Suprapubic skin (tissue), 4 donors: ENCODE data around the gene NGLY1.

ENCODE experiments used
- CTCF ChIP-seq, 2 donors: fragments of 200-600 bp in 1 of 2; fragments of 450-650 bp in 1 of 2; sonication (generic) in 1 of 2; IDR thresholded peaks; one replicate each; pipeline ENCODE4 v1.5.1; 2016 to 2019; ENCODE audit warnings: antibody characterized with exemption in 2 of 2, mild to moderate bottlenecking in 1 of 2, moderate library complexity in 1 of 2
- EP300 ChIP-seq: sonication (generic); formaldehyde crosslinking; IDR thresholded peaks from one replicate; pipeline ENCODE4 v1.6.1; 2017; ENCODE audit warnings: antibody characterized with exemption
- POLR2A ChIP-seq, 2 donors: fragments of 450-650 bp; IDR thresholded peaks; one replicate each; pipeline ENCODE4 v1.6.1; 2017; ENCODE audit warnings: antibody characterized with exemption in 2 of 2, mild to moderate bottlenecking in 2 of 2, moderate library complexity in 2 of 2
- POLR2AphosphoS5 ChIP-seq, 3 donors: sonication (generic); formaldehyde crosslinking; IDR thresholded peaks; one replicate each; pipeline ENCODE4 v1.6.1; 2017; ENCODE audit warnings: antibody characterized with exemption in 3 of 3

- no peak for TF ChIP-seq POLR2A (IDR thresholded peaks at IDR 0.05)
- TF ChIP-seq CTCF (IDR thresholded peaks at IDR 0.05): no peak
- no peak for TF ChIP-seq EP300
- no peak for TF ChIP-seq POLR2AphosphoS5 (IDR thresholded peaks at IDR 0.05)
Measured at GRCh38 chr3:25679166-25679565, 104.1 kb downstream of the NGLY1 start.
